Erythroblast (primary cell): Measurements from ENCODE around the gene RNF11.

ENCODE experiments used
- GATA1 ChIP-seq: IDR thresholded peaks from 2 replicates; pipeline ENCODE4 v1.6.1; 2011; ENCODE audit warnings: low read depth, mild to moderate bottlenecking, control low read depth, low read length, moderate library complexity
- POLR2A ChIP-seq: IDR thresholded peaks from 2 replicates; pipeline ENCODE4 v1.6.1; 2011; ENCODE audit warnings: mild to moderate bottlenecking, low read length

DNA sequence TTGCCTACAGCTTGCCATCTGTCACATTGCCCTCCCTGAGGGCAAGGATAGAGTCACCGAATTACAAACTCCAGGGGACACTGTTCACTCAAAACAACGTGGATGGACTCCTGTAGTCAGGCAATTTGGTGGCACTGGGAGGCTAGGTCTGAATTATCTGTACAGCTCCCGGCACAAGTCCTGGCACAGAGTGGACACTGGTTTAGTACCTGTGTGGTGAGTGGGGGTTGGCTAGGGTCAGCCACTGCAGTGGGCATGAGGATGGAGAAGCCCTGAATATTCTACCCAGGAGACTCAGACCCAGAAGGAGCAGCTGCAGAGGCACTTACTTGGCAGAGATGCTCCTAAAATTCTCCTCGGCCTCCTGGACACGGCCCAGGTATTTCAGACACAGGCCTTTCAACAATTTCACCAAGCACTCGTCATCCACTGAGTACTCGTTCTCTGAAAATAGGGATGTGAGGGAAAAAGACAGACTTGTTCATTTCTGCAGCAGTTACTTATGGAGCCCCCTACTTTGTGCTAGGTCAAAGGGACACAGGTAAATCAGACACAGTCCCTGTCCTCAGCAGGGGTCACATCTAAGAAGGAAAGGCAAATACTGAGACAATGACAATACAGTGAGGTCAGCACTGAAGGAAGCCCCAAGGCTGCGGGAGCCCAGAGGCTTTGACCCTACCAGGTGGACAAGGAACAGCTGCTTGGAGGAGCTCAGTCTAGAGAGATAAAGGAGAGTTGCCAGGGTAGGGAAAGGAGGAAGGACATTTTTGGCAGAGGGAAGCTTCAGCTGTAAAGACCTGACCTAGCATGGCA lies 53.8 kb downstream of the RNF11 start:
- TF ChIP-seq POLR2A, result no peak
- no peak for TF ChIP-seq GATA1
